Gastroesophageal sphincter (tissue), 3 donors: ENCODE data around the gene SEMA7A.

Experiments used
- CTCF ChIP-seq, 4 experiments: fragments of 200-600 bp in 2 of 4; fragments of 450-650 bp in 2 of 4; sonication (generic) in 1 of 4; IDR thresholded peaks; one replicate each; pipeline ENCODE4 v1.5.1; 2017 to 2019; ENCODE audit warnings: antibody characterized with exemption in 4 of 4, mild to moderate bottlenecking in 2 of 4, moderate library complexity in 2 of 4
- EP300 ChIP-seq: sonication (generic); formaldehyde crosslinking; IDR thresholded peaks from one replicate; pipeline ENCODE4 v1.6.1; 2017; ENCODE audit warnings: antibody characterized with exemption, mild to moderate bottlenecking
- POLR2A ChIP-seq, 2 donors: fragments of 450-650 bp; IDR thresholded peaks; one replicate each; pipeline ENCODE4 v1.6.1; 2017; ENCODE audit warnings: antibody characterized with exemption in 2 of 2, mild to moderate bottlenecking in 2 of 2, moderate library complexity in 1 of 2

- TF ChIP-seq CTCF (IDR thresholded peaks at IDR 0.05) (no peak), EP300 (no peak), POLR2A (IDR thresholded peaks at IDR 0.05) (no peak)
Observed at GRCh38 chr15:74383286-74383685, 50.5 kb downstream of the SEMA7A start.
